Fibroblast of lung (primary cell): Measurements from ENCODE around the gene NCBP3. TPM values are rescaled to one million over a fixed set of nuclear protein-coding genes. Genes with fewer than 3 reads are reported as not detected.

ENCODE experiments used
- DNase-seq, 2 donors: peaks; one replicate each; pipeline versions ENCODE4 v3.0.0 to v3.0.0-alpha.2; 2010; ENCODE audit warnings: low read depth in 2 of 2
- H2AFZ ChIP-seq: 2 replicates; pipeline ENCODE4 v1.5.1; 2012; ENCODE audit warnings: low read length, control low read depth, inconsistent platforms
- H3K27ac ChIP-seq: 2 replicates; pipeline ENCODE4 v1.5.1; 2011; ENCODE audit warnings: low read length, control low read depth; ENCODE audit not compliant: insufficient read depth
- H3K27me3 ChIP-seq: 2 replicates; pipeline ENCODE4 v1.5.1; 2011; ENCODE audit warnings: mild to moderate bottlenecking, low read length; ENCODE audit not compliant: control insufficient read depth, insufficient read depth
- H3K36me3 ChIP-seq: 2 replicates; pipeline ENCODE4 v1.5.1; 2011; ENCODE audit warnings: low read length; ENCODE audit not compliant: control insufficient read depth, insufficient read depth
- H3K4me1 ChIP-seq: 2 replicates; pipeline ENCODE4 v1.5.1; 2011; ENCODE audit warnings: low read length; ENCODE audit not compliant: control insufficient read depth, insufficient read depth; ENCODE audit errors: extremely low read depth
- H3K4me2 ChIP-seq: 2 replicates; pipeline ENCODE4 v1.5.1; 2011; ENCODE audit warnings: low read length, control low read depth; ENCODE audit not compliant: insufficient read depth; ENCODE audit errors: extremely low read depth
- H3K4me3 ChIP-seq, 4 experiments: fragments of 200-600 bp in 1 of 4; sonication (generic) in 1 of 4; replicated peaks in 1 of 4; 2 replicates each; pipeline ENCODE4 v1.5.1; 2011 to 2016; ENCODE audit warnings: low read length in 4 of 4, low read depth in 3 of 4, mild to moderate bottlenecking in 3 of 4, control low read depth in 2 of 4, inconsistent platforms in 1 of 4, mixed read lengths in 1 of 4; ENCODE audit not compliant: insufficient read depth in 1 of 4; ENCODE audit errors: control extremely low read depth in 1 of 4
- H3K79me2 ChIP-seq: 2 replicates; pipeline ENCODE4 v1.5.1; 2012; ENCODE audit warnings: mild to moderate bottlenecking, low read length, inconsistent platforms; ENCODE audit not compliant: control insufficient read depth, insufficient read depth
- H3K9ac ChIP-seq: 2 replicates; pipeline ENCODE4 v1.5.1; 2011; ENCODE audit warnings: mild to moderate bottlenecking, low read length, control low read depth; ENCODE audit not compliant: insufficient read depth
- H3K9me3 ChIP-seq: 2 replicates; pipeline ENCODE4 v1.5.1; 2012; ENCODE audit warnings: low read depth, low read length; ENCODE audit not compliant: control insufficient read depth, insufficient read depth
- H4K20me1 ChIP-seq: 2 replicates; pipeline ENCODE4 v1.5.1; 2011; ENCODE audit warnings: low read length; ENCODE audit not compliant: control insufficient read depth, insufficient read depth; ENCODE audit errors: extremely low read depth
- CTCF ChIP-seq, 2 donors: IDR thresholded peaks in 1 of 2; conservative IDR thresholded peaks in 1 of 2; 1 replicate in 1 of 2; 2 replicates in 1 of 2; pipeline ENCODE4 v1.5.1; 2011 to 2012; ENCODE audit warnings: low read length in 2 of 2, control low read depth in 1 of 2, inconsistent platforms in 1 of 2, low read depth in 1 of 2, mild to moderate bottlenecking in 1 of 2
- EZH2 ChIP-seq: IDR thresholded peaks from 2 replicates; pipeline ENCODE4 v1.5.1; 2012; ENCODE audit warnings: low read length, control low read depth, mild to moderate bottlenecking; ENCODE audit errors: missing control alignments
- polyA plus RNA-seq, 2 donors: library from polyadenylated mRNA; depleted of rRNA in 1 of 2; stranded (reverse) in 1 of 2; unstranded in 1 of 2; fragments of >200 nt; gene quantifications; 2 replicates each; pipeline ENCODE4 v1.2.1, GENCODE V29; 2011 to 2012; ENCODE audit warnings: missing spikeins in 1 of 2
- total RNA-seq: library from RNA; depleted of rRNA; stranded (reverse); fragments of >200 nt; gene quantifications from 2 replicates; pipeline ENCODE4 v1.2.1, GENCODE V29; 2014

NCBP3 gene
- total and polyA plus RNA-seq, 2 donors (not counting 1 experiment from before 2014, with no cell fraction given), result 20.4 to 23.3 TPM

- Histone ChIP-seq H3K4me3 (no peak overlapping the region), H3K79me2 (no peaks in the 10 kb centered on the region), H2AFZ (no peak overlapping the region), H3K4me2 (no peak overlapping the region), H3K27me3 (no peaks in the 10 kb centered on the region), H3K9me3 (no peaks in the 10 kb centered on the region), H3K27ac (no peak overlapping the region), H4K20me1 (no peaks in the 10 kb centered on the region), H3K36me3 (peaks cover 11% of the 10 kb centered on the region), H3K9ac (no peak overlapping the region), H3K4me1 (no peaks in the 10 kb centered on the region)
- TF ChIP-seq EZH2 (no peak), CTCF (conservative IDR thresholded peaks at IDR 0.05 in 1 of 2, IDR thresholded peaks at IDR 0.05 in 1 of 2; ENCODE audit: low read depth in 1 of 2, low read length in 2 of 2) (no peak)
- DNase-seq, result no peak
Measured at GRCh38 chr17:3810019-3810418, 36.0 kb downstream of the NCBP3 start.

GRCh38 chr17:3809135-3809534 is 36.9 kb downstream of the NCBP3 start:
- H3K9ac ChIP-seq, result no peak overlapping the region
- no peak for DNase-seq
- peaks cover 9% of the 10 kb centered on the region for H3K36me3 ChIP-seq
- H4K20me1 ChIP-seq, result no peaks in the 10 kb centered on the region
- no peaks in the 10 kb centered on the region for H3K27me3 ChIP-seq
- H3K4me1 ChIP-seq, result no peaks in the 10 kb centered on the region
- H3K4me2 ChIP-seq, result no peak overlapping the region
- TF ChIP-seq EZH2, result no peak
- no peak for TF ChIP-seq CTCF (conservative IDR thresholded peaks at IDR 0.05 in 1 of 2, IDR thresholded peaks at IDR 0.05 in 1 of 2; ENCODE audit: low read depth in 1 of 2, low read length in 2 of 2)
- no peak overlapping the region for H3K4me3 ChIP-seq
- no peaks in the 10 kb centered on the region for H3K79me2 ChIP-seq
- H3K9me3 ChIP-seq, result no peaks in the 10 kb centered on the region
- H3K27ac ChIP-seq, result no peak overlapping the region
- H2AFZ ChIP-seq, result no peak overlapping the region

GRCh38 chr17:3808701-3809100 is 37.3 kb downstream of the NCBP3 start:
- no peak for TF ChIP-seq EZH2
- TF ChIP-seq CTCF (conservative IDR thresholded peaks at IDR 0.05 in 1 of 2, IDR thresholded peaks at IDR 0.05 in 1 of 2; ENCODE audit: low read depth in 1 of 2, low read length in 2 of 2), result no peak

More at GRCh38 chr17:3808701-3809100, 37.3 kb downstream of the NCBP3 start:
- Histone ChIP-seq H3K9me3 (no peaks in the 10 kb centered on the region), H4K20me1 (no peaks in the 10 kb centered on the region), H2AFZ (no peak overlapping the region), H3K27me3 (no peaks in the 10 kb centered on the region), H3K4me1 (no peaks in the 10 kb centered on the region), H3K4me3 (no peak overlapping the region), H3K27ac (no peak overlapping the region), H3K4me2 (no peak overlapping the region), H3K79me2 (no peaks in the 10 kb centered on the region), H3K9ac (no peak overlapping the region), H3K36me3 (peaks cover 7% of the 10 kb centered on the region)
- peak in 1 of 2 donors; percentile 82 for DNase-seq
